HG03095 (cell line): ENCODE results near the gene GNG12.
A peak's percentile ranks its signal among the peaks of the same experiment; 100 is the strongest.
"Not testable (repeated sequence)": the region's sequence is repeated elsewhere in the genome, so short reads cannot be mapped to it uniquely, and the experiment has no call there.

ENCODE experiments used
- ATAC-seq: cut with Tn5 transposase; IDR thresholded peaks from one replicate; pipeline ENCODE4 v1.9.1; 2021; ENCODE audit warnings: moderate library complexity; ENCODE audit not compliant: unreplicated experiment

GNG12 gene

DNA sequence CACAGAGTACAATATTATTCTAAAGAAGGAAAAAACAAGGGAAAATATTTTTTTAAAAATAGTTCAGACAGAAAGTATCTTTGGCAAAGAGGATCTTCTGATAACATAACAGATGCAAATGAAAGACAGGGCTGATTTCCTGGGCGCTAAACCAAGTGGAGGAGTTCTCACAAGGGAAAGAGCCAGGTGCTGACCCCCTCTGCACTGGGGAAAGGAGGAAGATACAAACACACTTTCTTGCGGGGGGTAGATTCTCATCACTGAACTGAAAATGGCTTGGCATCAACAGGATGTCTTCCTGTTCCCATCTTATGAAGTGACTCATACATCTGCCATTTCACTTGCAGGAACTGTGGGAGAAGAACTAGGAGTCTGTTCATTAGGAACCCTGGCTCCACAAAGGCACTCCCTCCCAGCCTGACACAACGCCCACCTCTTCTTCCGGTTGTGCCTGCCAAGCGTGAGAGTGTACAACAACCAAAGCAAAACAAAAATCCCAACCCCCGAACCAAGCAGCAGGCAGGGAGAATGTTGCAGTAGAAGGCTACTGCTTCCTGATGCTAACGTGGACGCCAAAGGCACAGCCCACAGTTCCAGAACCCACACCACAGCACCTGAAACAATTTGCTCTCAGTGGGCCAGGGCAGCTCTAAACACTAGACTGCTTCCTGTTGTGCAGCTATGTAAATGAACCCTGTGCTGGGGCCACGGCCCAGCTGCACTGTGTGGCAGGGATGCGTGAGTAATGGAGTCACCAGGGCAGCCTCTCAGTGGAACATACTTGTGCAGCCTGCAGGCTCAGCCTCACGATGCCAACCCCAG lies 97.2 kb downstream of the GNG12 start:
- ATAC-seq, result peak; percentile 93

DNA sequence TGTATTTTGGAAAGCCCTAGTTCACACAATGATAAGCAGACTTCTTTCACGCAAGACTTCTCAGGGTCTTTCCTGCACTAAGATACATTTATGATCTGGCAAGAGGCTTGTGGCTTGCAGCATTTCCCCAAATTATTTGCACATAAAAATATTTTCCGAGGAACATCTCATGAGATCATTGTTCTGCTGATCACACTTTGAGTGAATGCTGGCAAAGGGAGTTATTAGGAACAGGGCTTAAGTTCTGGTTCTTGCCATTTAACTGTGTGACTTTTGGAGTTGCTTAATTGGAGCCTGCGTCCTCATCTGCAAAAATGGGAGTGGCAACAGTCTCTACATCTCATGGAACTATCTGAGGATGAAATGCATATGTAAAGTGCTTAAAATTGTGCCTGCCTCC lies 98.1 kb downstream of the GNG12 start:
- ATAC-seq, result no peak

DNA sequence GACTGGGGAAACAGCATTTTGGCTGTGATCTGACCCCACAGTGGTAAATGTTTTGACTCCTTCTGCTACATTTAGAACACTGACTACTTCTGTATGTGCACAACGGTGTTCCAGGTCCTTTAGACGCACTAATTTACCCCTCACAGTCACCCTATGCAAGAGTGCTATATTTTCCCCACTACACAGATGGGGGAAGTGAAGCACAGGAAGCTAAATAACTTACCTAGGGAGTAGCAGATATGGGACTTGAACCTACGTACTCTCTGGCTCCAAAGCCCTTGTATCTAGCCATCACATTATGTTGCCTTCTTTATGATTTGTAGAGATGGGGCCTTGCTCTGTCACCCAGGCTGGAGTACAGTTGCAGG lies 99.0 kb downstream of the GNG12 start:
- ATAC-seq, result no peak

DNA sequence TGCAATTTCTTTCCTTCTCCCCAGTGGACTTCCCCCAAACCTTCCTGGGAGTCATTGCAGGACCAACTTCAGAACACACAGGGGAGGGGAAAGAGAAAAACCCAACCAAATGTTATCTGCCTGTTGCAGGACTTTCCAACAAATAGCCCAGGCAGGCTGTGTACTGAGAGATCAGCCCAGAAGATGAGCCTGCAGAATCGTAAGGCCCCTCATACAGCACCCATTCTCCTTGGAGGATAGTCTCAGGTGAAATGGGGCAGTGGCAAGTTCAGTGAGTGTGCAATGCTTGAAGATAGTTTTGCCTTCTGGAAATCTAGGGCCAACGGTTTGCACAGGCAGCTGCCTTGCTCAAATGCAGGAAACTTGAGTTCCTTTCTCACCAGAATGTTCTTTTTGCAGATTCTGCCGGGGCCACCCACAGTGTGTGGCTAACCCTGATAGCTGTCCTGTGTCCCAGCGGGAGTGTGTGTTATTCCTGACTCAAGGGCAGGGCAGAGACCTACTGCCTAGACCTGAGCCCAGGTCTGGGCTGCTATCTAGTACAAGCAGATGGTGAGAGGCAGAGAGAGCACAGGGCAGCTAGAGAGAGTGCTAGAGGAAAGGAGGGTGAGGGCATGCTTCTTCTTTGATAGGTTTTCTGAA lies 99.5 kb downstream of the GNG12 start:
- ATAC-seq, result no peak

DNA sequence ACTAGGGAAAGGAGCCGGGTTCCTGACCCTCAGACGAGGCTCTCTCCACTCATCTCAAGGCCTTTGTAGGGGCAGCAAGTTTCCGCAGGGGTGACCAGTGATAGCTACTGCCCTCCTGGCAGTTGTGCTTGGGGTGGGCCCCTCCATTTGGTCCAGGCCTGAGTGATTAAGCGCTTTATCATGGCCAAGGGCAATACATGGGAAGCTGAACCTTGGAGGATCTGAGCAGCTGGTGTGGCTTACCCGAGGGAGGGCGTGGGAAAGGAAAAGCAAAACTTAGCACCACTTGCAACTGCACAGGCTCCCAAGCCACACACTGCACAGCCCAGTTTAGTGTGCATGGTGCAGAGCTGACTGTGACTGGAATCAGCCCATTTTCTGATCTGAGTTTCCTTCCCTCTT lies 100.5 kb downstream of the GNG12 start:
- peak; percentile 31 for ATAC-seq

DNA sequence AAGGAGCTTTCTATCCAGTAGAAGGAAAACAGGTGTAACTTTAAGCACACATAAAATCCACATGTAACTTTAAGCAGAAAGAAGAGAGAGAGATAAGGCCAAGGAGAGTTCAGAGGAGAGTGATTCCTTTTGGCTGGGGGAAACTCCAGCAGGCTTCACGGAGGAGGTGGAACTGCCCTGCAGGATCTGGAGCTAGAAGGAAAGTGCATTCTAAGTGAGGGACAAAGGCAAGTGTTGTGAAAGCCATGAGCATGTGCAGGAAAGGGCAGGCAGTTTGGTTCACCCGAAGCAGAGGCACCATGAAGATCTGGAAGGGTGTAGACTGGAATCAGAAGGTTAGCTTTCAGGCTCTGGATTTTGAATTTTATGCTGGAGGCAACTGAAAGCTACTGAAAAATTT lies 101.9 kb downstream of the GNG12 start:
- no peak for ATAC-seq

DNA sequence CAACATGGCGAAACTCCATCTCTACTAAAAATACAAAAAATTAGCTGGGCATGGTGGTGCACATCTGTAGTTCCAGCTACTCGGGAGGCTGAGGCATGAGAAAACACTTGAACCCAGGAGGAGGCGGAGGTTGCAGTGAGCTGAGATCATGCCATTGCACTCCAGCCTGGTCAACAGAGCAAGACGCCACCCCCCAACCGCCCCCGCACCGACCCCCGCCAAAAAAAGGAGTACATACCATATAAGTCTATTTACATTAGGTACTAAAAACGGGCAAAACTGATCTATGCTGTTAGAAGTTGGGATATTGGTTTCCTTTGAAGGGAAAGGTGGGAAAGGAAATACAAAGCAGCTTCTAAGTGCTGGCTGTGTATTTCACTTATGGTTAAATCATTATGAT lies 103.0 kb downstream of the GNG12 start:
- ATAC-seq, result not testable (repeated sequence)

DNA sequence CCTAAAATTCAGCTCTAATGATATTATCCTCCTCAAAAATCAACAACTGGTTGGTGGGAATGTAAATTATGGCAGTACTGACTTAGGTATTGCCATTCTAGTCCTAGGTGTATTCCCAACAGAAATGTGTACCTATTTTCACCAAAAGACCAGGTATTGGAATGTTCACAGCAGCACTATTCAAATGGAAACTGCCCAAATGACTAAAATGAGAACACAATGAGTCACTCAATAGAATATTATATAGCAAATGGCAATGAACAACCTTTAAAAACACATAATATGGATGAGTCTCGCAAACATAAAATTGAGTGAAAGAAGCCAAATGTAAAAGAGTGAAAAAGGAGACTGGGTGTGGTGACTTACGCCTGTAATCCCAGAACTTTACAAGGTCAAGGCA lies 103.4 kb downstream of the GNG12 start:
- no peak for ATAC-seq

DNA sequence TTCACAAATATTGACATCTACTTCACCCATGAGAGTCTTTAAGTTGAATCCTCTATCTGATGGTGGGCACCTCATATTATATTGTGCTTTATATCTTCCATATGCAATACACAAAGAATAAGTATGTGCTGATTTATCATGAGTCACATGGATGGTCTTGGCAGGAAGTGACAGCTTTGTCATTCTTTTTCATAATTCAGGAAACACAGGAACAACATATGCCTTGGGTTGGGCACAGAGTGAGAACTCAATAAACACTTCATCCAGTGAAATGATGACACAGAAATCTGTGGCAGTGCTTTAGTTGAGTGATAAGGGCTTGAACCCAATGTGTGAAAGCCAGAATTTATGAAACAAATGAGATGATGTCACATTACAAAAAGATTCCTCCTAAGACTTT lies 107.0 kb downstream of the GNG12 start:
- ATAC-seq, result no peak

DNA sequence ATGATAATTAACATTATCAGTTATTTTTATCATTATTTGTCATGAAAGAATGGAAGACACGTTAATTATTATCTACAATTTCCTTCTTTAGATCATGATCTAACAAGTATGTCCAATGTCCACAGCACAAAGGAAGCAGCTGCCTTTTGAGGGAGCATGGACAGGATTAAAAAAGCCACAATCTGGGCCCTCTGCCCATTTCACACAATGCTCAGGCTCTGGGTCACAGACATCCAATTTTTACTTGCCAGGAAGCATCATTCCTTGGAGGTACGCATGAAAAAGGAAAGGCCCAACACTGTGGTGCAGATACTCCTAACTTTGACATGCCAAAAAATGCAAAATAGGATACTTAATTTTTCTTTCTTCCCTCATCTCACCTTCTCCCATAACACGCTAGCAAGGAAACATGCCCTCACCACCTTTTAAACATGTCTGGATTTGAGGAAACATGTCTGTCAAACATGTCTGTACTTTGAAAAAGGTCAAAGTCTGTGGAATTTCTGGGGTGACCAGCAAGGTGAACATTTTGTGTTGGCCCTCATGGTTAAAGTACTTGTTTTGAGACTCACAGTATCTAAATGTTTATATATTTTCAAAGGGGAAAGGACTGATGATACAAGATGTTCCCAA lies 108.2 kb downstream of the GNG12 start:
- no peak for ATAC-seq

DNA sequence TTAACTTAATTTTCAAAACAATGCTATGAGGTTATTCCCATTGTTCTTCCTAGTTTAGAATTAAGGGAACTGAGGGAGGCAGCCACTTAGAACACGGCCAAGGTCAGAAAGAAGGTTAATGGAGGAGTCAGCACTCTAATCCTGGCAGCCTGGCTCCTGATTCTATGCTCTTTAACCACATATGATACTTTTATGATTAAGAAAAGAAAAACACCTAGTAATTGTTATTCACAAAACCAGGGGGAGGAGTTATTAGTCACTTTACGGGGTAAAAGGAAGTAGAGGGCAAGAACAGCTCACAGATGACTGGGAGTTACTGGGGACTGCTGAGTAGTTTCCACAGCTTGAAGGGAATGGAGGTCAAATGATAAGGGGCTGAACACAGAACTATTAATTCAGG lies 109.6 kb downstream of the GNG12 start:
- peak; percentile 62 for ATAC-seq

DNA sequence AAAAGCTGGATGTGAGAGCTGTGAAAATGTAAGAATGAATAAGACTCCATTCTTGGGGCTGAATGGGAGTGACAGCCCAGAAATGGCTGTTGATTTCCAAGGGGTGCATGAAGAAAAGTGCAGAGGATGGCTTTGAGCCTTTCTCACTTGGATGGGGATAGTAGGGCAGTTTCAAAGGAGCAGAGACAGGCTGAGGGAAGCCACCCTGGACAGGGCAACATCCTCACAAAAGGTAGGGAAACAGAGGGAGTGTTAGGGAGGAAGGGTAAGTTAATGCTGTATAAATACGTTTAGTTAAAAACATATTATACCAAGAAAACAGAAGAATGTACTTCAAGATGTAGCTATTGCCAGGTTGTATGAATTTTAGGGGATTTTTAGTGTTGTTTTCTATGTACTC lies 110.1 kb downstream of the GNG12 start:
- peak; percentile 6 for ATAC-seq

DNA sequence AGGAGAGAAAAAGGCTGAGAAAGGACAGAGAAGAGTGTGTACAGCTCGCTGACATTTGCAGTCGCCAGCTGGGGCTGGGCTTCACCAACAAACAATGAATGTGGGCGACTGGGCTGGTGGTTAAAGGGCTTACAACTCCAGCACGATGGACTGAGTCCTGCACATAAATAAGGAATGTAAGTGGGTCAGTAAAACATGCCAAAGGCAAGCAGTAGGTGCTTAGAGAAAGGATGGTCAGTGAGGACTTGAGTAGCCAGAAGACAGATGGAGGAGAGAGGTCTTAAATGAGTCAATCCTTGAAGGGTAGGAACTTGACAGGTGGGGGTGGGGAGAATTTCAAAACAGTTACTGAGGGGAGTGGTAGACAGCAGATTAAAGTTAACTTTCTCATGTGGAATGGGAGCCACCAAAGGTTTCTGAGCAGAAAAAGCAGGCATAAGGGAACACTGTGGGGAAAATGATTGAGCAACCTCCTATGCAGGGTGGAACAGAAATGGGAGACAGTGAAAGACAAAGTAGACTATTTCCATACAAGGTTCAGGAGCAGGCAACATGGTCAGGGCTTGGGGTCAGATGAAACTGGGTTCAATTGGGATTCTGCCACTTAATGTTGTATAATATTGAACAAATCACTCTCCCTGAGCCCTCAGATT lies 110.8 kb downstream of the GNG12 start:
- no peak for ATAC-seq

DNA sequence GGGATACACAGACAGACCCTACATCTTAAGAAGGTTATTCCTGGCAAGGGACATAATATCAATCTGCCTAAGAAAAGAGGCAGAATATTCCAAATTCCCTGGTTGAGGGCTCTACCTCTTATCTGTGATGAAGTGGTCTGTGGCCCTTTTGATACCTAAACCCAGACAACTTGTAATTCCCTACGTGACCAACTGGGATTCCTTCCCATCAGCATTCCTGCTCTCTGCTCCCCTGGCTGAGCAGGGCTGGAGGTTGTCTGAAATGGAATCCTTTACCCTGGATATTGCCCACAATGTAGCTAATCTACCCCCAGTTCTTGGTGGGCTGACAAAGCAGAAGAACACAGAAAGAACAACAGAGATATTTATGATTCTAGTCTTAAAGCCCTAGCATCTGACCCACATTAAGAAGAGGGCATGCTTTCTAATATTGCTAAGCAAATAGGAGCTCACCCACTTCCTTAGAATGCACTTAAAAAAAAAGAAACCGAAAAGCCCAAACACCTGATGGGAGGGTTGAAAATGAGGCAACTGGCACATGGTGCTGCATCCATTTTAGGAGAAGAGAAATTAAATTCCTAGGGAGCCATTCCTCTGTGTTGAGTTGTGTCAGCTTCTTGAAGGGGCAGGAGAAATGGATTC lies 111.5 kb downstream of the GNG12 start:
- ATAC-seq, result no peak

DNA sequence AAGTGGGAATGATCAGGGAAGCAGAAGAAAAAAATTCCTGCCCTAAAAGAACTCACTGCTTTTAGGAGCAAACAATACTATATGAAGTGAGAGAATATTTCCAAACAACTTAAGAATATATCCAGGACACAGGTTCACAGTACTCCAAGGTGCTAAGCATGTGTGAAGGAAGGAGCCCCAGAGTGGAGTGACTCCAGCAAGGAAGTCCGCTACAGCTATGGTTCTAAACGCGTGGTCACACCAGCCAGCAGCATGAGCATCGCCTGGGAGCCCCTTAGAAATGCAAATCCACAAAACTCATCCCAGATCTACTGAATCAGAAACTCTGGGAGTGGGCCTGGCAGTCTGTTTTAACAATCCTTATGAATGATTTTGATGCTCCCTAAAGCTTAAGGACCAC lies 112.2 kb downstream of the GNG12 start:
- ATAC-seq, result no peak

DNA sequence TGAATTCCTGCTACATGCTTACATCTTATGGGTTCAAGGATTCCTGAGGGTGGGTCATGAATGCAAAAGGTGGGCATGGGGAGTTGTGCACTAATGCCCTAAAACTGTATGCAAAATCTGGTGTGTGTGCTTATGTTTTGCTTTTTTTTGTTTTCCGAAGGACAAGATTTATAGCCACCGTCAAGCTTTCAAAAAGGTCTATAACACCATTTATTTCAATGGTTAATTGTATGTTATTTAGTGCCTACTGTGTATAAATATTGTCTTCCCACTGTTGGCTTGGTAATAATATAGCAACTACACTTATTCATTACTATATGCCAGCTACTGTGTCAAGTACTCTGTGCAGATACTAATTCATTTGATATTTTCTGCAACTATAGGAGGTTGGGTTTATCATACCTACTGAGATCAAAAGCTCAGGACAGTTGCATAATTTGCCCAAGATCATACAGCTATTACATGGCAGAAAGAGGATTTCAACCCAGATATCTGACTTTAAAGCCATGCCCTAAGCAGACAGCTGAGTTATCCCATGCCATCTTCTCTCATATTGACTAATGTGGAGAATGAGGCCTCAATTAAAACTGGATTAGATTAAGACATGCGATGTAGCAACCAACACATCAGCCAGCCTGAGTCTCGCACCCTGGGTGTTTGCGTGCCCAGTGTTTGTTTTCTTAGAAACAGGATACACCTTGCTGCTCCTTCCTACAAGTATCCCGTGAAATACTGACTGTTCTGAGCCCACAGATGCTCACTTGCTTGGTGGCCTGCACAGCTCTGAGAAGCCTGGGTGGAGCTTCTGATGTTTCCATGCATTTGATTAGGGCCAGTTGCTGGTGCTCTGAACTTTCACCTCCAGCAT lies 113.7 kb downstream of the GNG12 start:
- ATAC-seq, result no peak

DNA sequence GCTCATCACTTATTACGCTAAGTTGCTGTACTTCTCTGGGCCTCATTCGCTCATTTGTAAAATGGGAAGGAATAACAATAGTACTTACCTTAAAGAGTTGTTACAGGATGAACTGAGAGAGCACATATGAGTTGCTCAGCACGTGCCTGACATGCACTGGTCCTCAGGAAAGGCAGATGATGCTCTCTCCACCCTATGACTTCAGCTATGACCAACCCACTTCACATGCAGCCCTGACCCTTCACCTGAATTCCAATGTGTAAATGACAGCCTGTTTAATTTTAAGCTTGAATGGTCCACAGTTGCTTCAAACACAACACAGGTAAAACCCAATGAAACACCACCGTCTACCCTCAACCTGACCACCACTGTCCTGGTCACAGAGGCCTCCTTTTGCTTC lies 115.4 kb downstream of the GNG12 start:
- no peak for ATAC-seq

DNA sequence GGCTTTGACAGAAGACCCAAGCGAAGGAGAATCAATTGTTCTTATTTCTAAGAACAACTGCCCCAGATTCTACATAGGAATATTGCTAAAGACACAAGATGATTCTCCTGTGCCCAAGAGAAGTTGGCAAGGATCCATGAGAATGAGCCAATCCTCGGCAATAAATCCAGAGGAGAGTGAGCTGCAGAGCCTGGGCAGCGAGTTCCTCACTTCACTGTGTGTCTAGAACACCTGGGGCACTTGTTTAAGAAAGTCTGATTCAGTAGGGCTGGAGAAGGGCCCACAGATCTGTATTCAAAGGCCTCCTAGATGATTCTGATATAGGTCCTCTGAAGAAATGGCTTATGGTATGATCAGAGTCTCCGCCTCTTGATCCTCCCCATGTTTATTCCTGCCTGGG lies 116.5 kb downstream of the GNG12 start:
- ATAC-seq, result no peak

DNA sequence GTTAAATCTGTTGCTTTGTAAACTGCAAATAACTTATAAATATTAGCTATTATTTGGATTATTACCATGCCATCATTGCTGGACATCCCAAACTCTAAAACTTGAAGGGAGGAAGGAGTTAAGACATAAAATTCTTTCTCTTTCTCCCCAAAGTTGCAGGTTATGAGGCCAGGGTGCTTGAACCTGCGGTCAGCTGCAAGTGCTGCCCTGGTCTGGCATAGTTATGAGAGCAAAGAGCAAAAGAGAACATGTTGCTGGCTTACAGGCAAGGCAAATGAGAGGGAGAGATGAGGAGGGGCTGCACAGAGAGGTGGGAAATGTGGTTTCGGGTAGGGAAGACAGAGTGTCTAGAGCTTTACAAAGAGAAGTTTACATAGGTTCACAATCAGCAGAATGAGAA lies 117.4 kb downstream of the GNG12 start:
- no peak for ATAC-seq
